NOMO-1 treated with dmso at 0.1 percent for 144 hours (cell line): ENCODE results near the gene CDH4.

ENCODE experiments used
- DNase-seq: peaks from one replicate; lab custom pipeline; 2025; ENCODE audit not compliant: unreplicated experiment; lab: John Stamatoyannopoulos, UW

Gene CDH4

DNA sequence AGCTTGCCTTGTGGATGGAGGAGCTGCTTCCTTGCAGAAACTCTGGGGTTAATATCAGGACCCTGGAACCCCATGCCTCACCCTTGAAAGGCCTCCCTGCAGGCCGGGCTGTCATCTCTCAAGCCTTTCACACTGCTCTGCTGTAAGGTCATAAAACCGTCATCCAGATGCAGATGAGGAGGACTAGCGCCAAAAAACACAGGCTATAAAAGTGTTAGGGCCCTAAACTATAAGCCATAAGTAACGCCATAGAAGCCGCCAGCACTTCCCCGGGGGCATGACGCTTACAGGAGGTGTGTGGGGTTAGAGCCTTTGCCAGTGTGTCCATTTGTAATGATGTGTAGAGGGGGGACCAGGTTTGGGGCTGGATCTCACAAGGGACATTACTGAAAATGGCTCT, 47.6 kb downstream of the CDH4 start:
- DNase-seq, result no peak

DNA sequence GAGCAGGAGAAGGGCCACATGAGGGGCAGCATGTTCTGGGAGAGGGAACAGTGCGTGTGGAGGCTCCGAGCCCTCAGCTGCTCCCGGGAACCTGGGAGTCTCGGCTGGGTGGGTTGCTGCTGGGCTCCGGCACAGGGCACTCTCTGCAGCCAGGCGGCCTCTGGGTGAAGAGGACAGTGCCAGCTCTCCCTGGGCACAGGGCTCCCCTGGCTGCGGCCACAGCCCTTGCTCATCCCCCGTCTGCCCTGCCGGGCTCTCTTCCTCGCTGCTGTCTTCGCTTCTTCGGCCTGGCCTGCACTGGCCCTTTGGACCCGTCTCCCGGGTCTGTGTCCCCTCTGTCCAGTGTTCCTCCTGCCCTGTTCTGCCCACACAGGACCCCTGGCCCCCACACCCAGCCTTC, 48.2 kb downstream of the CDH4 start:
- no peak for DNase-seq

DNA sequence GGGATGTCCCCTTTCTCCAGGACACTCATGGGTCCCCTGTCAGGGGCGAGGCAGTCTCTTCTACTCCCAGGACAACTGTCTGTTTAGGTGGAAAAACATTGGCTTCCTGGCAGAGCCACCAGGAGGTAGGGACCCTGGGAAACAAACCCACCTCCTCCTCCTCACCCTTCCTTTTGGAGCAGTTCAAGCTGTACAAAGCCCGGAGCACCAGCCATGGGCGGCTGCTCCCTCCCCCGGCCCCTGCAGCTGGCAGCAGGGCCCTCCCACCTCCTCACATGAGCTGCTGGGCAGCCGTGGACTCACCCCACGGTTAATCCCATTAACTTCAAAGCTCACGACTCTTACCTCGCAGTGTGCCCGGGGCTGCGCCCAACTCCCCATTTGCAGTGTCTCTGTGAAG, 48.6 kb downstream of the CDH4 start:
- DNase-seq, result no peak

DNA sequence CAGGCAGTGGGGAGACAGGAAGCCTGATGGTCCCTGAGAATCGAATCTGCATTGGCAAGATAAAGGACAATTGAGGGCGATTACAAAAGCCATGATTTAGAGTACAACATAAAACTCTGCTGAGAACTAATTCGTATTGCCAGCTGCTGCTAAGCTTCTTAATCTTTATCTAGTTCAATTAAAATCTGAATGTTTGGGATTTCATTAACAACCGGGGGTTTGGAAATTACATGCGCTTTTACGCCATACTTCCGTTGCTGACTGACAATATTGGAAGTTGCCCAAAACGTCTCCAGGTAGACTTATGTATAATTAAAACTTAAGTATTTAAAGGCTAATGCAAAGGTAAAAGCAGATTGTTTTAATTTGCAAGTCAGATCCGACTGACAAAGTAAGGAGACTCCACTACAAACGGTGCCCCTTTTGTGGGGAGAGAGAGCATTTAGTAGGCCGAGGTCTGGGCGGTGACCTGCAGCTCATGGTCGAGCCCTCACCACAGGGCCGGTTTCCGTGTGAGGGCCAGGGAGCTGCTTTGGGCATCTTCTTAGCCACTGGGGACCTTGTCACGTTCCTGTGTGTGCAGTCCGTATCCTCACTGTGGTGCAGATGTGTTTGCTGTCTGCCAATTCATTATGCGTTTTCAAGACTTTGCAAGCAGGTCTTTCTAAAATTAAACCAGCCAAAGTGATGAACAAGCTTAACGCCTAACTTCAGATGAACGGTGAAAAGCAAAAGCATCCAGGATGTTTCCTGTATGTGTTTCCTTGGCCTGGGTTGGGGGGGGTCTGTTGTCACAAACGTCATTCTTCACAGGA, 49.9 kb downstream of the CDH4 start:
- DNase-seq, result no peak

DNA sequence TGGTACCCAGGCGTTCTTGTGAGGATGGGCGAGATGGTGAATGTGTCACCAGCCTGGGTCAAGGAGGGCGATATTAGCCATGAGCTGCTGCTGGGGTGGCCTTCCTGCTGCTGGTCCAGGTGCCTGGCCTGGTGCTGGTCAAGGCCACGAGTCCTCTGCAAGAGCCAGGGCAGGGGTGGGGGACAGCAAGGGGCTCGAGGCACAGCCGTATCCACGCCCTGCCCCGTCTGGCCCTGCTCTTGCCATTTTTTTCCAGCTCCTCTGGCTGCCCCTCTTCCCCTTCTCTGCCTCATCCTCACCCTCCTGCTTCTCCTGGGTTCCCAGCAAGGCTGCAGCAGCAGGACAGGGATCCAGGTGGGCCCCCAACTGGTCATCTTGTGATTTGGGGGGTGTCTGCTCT, 51.2 kb downstream of the CDH4 start:
- DNase-seq, result no peak

DNA sequence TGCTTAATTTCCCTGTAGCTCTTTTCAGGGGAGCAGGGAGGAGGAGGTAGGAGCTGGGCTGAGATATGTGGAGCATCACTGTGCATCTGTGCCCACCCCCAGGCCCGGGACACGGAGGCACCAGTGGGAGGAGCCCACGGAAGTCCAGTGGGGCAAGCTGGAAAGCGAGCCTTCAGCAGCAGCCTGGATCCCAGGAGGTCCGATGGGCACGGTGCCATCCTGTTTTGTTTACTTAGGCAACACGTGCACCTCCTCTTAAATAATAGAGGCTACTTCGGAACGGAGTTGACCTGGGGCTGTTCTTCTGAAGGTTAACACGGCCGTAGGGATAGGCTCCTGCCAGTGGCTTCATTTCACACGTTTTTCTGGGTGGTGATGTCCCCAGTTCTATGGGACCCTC, 51.6 kb downstream of the CDH4 start:
- DNase-seq, result no peak

DNA sequence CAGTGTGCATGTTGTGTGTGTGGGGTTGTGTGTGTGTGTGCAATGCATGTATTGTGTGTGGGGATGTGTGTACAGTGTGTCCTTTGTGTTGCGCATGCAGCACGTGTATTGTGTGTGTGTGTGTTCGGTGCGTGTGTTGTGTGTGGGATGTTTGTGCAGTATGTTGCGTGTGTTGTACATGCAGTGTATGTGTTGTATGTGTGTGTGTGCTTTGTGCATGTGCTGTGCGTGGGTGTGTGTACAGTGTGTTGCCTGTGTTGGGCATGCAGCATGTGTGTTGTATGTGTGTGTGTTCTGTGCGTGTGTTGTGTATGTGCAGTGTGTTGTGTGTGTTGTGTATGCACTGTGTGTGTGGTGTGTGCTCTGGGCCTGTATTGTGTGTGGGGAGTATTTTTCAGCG, 52.7 kb downstream of the CDH4 start:
- DNase-seq, result no peak

DNA sequence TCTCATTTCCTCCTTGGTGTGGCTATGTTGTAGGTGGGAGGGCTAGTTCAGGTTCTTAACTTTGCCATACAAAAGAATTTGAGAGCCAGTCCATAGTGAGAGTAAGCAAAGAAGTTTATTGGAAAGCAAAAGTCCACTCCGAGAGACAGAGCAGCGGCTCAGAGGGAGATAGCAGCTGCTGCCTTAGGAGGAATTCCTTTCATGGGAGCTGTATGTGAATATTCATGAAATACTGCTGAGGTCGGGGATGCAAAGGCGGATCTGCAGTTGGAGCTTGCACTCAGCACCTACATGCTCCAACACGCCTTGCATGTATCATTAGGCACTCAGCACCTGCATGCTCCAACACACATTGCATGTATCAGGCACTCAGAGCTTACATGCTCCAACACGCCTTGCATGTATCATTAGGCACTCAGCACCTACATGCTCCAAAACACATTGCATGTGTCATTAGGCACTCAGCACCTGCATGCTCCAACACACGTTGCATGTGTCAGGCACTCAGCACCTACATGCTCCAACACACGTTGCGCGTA, 54.9 kb downstream of the CDH4 start:
- no peak for DNase-seq

DNA sequence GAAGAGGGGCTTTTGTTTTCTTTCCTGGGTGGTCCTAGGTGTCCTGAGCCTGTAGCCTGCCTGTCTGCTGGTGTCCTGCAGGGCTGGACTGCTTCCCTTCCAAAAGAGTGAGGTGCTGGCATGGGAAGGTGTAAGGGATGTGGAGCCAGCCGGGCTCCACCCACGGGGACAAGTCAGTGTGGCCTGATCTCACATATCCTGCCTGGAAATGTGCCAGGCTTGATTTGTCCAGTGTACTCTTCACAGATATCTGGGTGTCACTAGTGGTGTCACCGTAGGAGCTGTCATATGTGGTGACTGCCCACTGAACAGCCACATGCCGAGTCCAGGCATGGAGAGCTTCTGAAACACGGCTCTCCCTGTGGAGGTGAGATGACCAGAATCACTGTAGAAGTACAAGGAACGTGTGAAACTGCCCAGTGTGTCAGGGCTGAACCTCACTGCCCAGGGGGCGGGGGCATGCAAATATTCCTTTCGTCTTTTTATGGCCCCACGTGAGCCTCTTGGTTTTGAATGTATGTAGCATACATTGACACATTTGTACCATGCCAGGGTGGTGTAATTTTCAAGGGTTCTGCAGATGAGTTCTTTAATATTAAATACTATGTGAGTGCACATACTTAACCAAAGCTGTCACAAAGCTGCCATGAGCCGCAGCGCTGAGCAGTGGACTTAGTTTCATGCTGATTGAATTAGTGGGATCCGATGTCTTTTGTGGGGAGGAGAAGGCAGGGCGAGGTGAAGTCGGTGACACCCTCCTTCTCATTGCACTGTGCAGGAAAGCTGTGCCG, 55.8 kb downstream of the CDH4 start:
- DNase-seq, result no peak

DNA sequence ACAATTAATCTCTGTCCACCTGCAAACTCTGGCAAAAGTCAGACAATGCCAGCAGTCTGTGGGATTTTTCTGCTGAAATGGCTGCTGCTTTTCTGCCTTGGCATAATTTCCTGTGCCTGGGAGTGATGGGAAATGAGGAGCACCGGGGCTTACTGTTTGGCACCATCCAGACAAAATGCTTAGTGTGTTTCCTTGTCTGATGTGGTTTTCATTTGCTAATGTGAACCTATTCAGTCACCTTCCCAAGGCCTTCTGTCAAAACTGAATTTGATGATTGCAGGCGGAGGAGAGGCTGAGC, 56.4 kb downstream of the CDH4 start:
- no peak for DNase-seq

DNA sequence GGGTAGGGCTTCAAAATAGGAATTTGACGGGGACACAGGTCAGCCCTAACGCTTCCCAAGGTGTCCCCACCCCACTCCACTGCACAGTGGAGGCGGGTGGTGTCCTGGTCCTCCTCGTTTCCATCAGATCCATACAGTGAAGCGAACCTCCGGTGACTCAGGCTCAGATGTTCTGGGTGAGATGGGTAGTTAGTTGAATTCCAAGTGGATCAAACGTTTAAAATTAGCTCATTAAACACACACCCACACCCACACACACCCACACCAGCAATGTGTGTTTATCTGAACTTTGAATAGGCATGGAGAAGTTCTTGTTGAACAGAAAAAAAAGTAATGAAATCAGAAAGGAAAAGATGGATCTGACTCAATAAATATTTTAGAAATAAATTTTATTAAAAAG, 58.9 kb downstream of the CDH4 start:
- DNase-seq, result no peak

DNA sequence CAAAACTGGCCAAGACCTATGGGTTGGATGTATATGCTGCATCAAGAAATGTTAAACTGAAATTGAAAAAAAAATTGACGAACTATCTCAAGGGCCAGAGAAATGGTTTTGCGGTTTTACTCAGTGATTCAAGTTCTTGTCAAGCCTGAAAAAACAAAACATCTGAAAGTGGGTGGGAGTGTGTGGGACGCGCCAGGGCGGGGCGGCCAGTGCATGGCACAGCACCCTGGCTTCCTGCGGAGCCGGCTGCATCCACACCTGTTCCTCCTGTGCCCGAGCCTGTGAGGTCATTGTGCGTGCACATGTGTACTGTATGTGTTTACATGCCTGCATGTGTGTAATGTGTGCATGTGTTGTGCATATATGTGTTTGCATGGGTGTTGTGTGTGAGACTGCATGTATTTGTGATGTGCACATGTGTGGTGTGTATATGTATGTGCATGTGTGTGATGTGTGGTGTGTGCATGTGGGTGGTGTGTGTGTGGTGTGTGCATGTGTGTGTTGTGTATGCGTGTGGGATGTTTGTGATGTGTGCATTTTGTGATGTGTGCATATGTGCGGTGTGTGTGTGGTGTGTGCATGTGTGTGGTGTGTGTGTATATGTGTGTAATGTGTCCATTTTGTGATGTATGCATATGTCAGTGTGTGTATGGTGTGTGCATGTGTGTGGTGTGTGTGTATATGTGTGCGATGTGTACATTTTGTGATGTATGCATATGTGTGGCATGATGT, 59.8 kb downstream of the CDH4 start:
- DNase-seq, result no peak

DNA sequence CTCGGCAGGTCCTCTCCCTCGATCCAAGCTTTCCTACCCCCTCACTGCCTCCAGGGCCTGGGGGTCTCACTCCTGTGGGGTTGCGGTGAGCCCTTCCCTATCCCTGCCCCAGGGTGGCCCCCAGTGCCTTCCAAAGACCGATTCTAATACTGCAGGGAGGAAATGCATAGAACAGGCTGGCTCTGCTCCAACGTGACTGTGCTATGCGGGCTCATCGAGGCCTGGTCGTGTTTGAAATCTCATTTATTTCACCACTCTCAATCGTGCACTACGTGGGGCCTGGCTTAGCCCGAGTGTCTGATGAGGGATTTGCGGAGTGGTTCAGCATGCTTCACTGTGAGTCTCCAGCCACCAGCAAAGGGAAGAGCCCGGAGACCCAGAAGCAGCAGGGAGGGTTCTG, 60.9 kb downstream of the CDH4 start:
- no peak for DNase-seq

DNA sequence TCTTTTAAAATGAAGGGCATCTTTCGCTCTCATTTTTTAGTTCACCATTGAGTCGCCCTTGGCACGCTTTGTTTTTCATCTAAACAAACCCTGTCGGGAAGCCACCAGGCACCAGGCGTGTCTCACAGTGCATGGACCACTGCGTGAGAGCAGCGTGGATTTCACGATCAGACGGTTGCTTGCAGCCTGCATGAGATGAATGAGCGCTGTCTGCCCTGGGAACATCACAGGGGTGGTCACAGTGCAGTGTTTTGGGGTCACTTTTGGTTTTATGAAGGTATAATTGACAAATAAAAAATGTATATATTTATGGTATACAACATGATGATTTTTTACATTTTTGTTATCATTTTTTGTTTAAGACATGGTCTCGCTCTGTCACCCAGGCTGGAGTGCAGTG, 61.3 kb downstream of the CDH4 start:
- DNase-seq, result no peak

DNA sequence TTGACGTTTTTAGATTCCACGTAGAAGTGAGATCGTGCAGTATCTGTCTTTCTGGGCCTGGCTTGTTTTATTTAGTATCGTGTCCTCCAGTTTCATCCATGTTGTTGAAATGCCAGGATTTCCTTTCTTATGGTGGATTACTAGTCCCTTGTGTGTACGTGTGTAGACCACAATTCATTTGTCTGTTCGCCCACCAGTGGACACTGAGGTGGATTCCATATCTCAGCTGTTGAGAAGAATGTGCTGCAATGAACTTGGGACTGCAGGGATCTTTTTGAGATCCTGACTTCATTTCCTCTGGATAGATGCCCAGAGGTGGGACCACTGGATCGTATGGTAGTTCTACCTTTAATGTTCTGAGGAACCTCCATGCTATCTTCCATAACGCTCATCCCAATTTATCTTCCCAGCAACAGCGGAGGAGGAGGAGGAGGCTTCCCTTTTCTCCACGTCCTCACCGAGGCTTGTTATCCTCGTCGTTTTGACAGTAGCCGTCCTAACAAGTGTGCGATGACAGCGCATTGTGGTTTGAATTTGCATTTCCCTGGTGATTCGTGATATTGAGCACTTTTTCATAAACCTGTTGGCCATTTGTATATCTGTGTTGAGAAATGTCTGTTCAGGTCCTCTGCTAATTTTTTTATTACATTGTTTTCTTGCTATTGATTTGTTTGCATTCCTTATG, 62.4 kb downstream of the CDH4 start:
- DNase-seq, result no peak

DNA sequence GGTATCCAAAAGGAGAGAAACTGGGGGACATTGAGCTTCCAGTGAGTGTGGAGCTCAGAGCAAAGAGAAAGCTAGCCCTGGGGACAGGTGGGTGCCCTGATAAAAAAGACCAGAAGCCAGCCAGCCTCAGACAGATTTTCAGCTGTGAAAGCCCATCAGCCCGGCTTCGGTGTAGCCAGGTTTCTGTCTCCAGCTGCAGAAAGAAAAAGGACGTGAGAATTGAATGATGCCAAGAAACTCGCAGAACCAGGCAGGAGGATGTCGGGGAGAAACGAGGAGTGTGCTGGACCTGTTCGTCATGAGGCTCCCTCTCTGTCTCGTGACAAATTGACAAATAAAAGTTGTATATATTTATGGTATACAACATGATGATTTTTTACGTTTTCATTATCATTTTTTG, 63.3 kb downstream of the CDH4 start:
- no peak for DNase-seq

DNA sequence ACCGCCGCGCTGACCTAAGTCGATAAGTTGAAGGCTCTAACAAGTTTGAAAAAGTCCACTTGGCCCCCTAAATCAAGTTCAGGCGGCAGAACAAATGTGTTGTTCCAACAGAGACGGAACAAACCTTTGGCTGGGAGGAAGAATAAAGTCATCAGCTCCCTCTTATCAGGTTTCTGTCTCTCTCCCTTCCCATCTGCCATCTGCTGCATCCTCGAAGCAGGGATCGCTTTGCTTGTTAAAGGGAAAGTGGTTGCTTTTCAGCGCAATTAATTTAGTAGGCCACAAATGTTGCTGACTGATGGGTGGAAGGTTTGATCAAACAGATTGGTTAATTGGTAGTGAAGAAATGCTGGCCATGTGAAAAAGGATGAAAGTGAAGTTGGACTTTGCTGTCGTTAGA, 64.3 kb downstream of the CDH4 start:
- no peak for DNase-seq

DNA sequence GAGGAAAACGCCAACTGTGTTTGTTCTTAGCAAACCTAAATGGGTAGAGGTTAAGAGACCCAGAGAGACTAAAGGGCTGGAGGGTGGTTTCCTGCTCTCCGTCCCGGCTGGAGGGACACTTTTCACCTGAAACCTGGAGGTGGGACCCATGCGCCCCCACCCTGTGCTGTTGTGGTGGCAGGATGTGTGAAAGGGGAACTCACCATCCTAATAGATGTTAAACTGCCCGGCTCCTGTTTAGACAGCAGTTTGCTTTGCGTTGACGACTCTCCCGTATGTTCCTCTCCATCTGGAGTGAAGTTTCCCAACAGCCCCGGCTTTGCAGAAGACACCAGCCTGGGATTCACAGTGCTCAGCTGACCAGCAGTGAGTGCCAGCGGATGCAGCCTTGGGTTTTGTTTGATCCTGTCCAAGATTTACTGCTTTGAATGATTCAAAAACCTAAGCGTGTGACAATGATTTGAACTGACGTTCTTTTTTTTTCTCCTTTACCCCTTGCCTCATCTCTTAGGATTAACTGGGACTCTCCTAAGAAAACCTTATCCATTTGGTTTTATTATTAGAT, 66.0 kb downstream of the CDH4 start:
- no peak for DNase-seq

DNA sequence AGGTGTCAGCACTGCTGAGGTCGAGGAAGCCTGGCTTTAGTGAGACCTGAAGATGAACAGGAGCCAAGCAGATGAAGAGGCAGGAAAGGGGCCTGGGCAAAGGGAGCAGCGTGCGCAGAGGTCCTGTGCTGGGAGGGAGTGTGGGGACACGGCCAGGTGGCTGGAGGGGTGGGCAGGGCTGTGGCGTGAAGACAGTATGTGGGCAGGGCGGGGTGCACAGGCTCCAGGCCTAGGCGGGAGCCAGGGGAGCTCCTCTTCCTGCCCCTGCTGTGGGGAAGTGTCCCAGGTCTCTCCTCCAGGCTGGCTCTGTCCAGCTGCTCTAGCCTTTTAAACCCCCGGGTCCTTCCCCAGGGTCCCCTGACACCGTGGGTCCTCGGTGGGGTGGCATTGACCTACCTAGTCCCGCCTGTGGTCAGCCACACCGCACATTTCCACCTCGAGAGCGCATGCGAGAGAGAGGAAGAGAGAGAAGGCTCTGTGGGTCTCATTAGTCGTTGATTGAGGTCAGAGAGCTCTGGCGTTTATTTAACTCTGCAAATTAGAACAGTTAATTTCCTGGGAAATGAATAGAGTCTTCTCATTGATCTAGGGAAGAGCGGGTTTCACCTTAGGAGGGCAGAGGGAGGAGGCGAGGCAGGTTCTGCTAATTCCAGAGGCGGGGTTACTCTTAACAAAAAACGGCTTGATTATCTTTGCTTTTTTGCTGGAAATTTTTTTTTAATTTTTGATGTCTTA, 68.8 kb downstream of the CDH4 start:
- no peak for DNase-seq

DNA sequence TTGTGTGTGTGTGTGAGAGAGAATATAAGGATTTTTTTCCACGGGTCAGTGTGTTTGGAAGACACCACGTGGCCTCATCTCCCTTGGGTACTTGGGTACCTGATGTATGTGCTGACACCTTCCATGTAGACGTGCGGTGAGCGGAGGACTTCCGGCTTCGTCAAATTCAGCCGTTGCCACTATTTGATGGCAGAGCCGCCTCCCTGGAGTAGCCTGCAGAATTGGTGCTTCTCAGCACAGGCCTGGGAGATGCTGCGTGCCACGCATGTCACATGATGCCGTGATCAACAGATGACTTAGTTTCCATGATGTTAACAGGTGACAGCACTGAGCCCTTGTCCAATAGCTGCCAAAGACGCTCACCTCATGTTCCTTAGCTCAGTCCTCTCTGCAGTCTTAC, 69.4 kb downstream of the CDH4 start:
- DNase-seq, result no peak
